Endometrium (tissue), 2 donors: ENCODE data around the gene NLRP2B.
"Not testable (repeated sequence)": the region's sequence is repeated elsewhere in the genome, so short reads cannot be mapped to it uniquely, and the experiment has no call there.

Experiments
- FAIRE-seq: peaks from 2 replicates; lab custom pipeline; 2012; peaks lifted over from hg19 to GRCh38; lab: Jason Lieb, UNC
- donor health status: control.
- donor health status: control.

NLRP2B gene

GRCh38 chrX:57680160-57680559 is at the start of gene NLRP2B:
NLRP2B (minus strand) TSS chrX:57680260.
- FAIRE-seq: no peak

- FAIRE-seq: not testable (repeated sequence)
Measured at GRCh38 chrX:57725995-57726394, 45.9 kb upstream of the NLRP2B start.

GRCh38 chrX:57681341-57681740 is 1.3 kb upstream of the NLRP2B start:
- no peak for FAIRE-seq

GRCh38 chrX:57678686-57679428 is 1.2 kb downstream of the NLRP2B start:
- no peak for FAIRE-seq

- no peak for FAIRE-seq
Measured at GRCh38 chrX:57677132-57677858, 2.8 kb downstream of the NLRP2B start.

- FAIRE-seq: no peak
Measured at GRCh38 chrX:57675320-57675719, 4.7 kb downstream of the NLRP2B start.

GRCh38 chrX:57674861-57675260 is 5.2 kb downstream of the NLRP2B start:
- FAIRE-seq: no peak

- no peak for FAIRE-seq
Measured at GRCh38 chrX:57669961-57670360, 10.1 kb downstream of the NLRP2B start.

- no peak for FAIRE-seq
Measured at GRCh38 chrX:57667010-57667409, 13.1 kb downstream of the NLRP2B start.

- no peak for FAIRE-seq
Measured at GRCh38 chrX:57655065-57655464, 25.0 kb downstream of the NLRP2B start.

- no peak for FAIRE-seq
Measured at GRCh38 chrX:57652705-57653104, 27.4 kb downstream of the NLRP2B start.

- FAIRE-seq: no peak
Measured at GRCh38 chrX:57651169-57651919, 28.7 kb downstream of the NLRP2B start.

- no peak for FAIRE-seq
Measured at GRCh38 chrX:57647020-57647419, 33.0 kb downstream of the NLRP2B start.

- no peak for FAIRE-seq
Measured at GRCh38 chrX:57643698-57644097, 36.4 kb downstream of the NLRP2B start.

- FAIRE-seq: no peak
Measured at GRCh38 chrX:57641338-57641737, 38.7 kb downstream of the NLRP2B start.

- no peak for FAIRE-seq
Measured at GRCh38 chrX:57640674-57641016, 39.4 kb downstream of the NLRP2B start.

- not testable (repeated sequence) for FAIRE-seq
Measured at GRCh38 chrX:57629438-57629837, 50.6 kb downstream of the NLRP2B start.
